HG03159 (cell line): ENCODE results near the gene FANCC.

ENCODE experiments used
- ATAC-seq: cut with Tn5 transposase; IDR thresholded peaks from one replicate; pipeline ENCODE4 v1.9.1; 2021; ENCODE audit warnings: mild to moderate bottlenecking, moderate library complexity; ENCODE audit not compliant: unreplicated experiment

The FANCC gene

GRCh38 chr9:95127249-95128176 lies 190.0 kb downstream of the FANCC start:
- ATAC-seq: peak; percentile 65

GRCh38 chr9:95126739-95127138 lies 190.8 kb downstream of the FANCC start:
- no peak for ATAC-seq

- ATAC-seq: no peak
Observed at GRCh38 chr9:95125652-95126051, 191.9 kb downstream of the FANCC start.

- no peak for ATAC-seq
Observed at GRCh38 chr9:95124582-95125367, 192.7 kb downstream of the FANCC start.

- no peak for ATAC-seq
Observed at GRCh38 chr9:95120781-95121370, 196.6 kb downstream of the FANCC start.

- ATAC-seq: no peak
Observed at GRCh38 chr9:95118596-95118995, 198.9 kb downstream of the FANCC start.

GRCh38 chr9:95116808-95117204 lies 200.7 kb downstream of the FANCC start:
- no peak for ATAC-seq

- no peak for ATAC-seq
Observed at GRCh38 chr9:95116002-95116807, 201.3 kb downstream of the FANCC start.

GRCh38 chr9:95115104-95115503 lies 202.4 kb downstream of the FANCC start:
- no peak for ATAC-seq

- ATAC-seq: no peak
Observed at GRCh38 chr9:95112436-95113280, 204.9 kb downstream of the FANCC start.

- ATAC-seq: no peak
Observed at GRCh38 chr9:95111716-95112115, 205.8 kb downstream of the FANCC start.

- no peak for ATAC-seq
Observed at GRCh38 chr9:95110921-95111525, 206.5 kb downstream of the FANCC start.

GRCh38 chr9:95109456-95109855 lies 208.1 kb downstream of the FANCC start:
- ATAC-seq: no peak

- ATAC-seq: no peak
Observed at GRCh38 chr9:95108777-95109176, 208.7 kb downstream of the FANCC start.

- ATAC-seq: no peak
Observed at GRCh38 chr9:95107976-95108375, 209.5 kb downstream of the FANCC start.

- no peak for ATAC-seq
Observed at GRCh38 chr9:95107001-95107749, 210.3 kb downstream of the FANCC start.

- ATAC-seq: no peak
Observed at GRCh38 chr9:95105519-95106287, 211.8 kb downstream of the FANCC start.

- ATAC-seq: no peak
Observed at GRCh38 chr9:95104980-95105379, 212.5 kb downstream of the FANCC start.
